ENCODE results near the gene COL24A1. TPM values are rescaled to one million over a fixed set of nuclear protein-coding genes. Genes with fewer than 3 reads are reported as not detected.

The COL24A1 gene
- total RNA-seq, 1 experiment from 2014 or later: 0.35 TPM

GRCh38 chr1:86153836-86154235, 2.7 kb downstream of the COL24A1 start:
- Histone ChIP-seq H2BK120ac (ENCODE audit: low read depth, low read length, poor library complexity, severe bottlenecking) (no peak overlapping the region), H3K56ac (ENCODE audit: insufficient read length, low read depth, low read length) (no peak overlapping the region), H4K5ac (ENCODE audit: insufficient read length, low read depth, low read length) (no peak overlapping the region), H3K79me2 (ENCODE audit: insufficient read depth, low read length) (no peaks in the 10 kb centered on the region), H3K27me3 (ENCODE audit: insufficient read depth, low read length) (peaks cover 24% of the 10 kb centered on the region), H3K9me3 (ENCODE audit: control insufficient read depth, low read depth, low read length) (no peaks in the 10 kb centered on the region), H4K8ac (replicated peaks; ENCODE audit: insufficient read length, low read depth, low read length) (no peak overlapping the region), H2AK5ac (ENCODE audit: insufficient read length, low read length) (no peak overlapping the region), H3K23ac (ENCODE audit: insufficient read length, low read depth, low read length) (no peak overlapping the region), H2AFZ (ENCODE audit: low read length) (no peak overlapping the region), H2BK12ac (ENCODE audit: insufficient read length, low read depth, low read length) (no peak overlapping the region), H2BK15ac (ENCODE audit: low read depth, low read length) (no peak overlapping the region), H3K9ac (ENCODE audit: extremely low read depth, insufficient read length, low read length) (no peak overlapping the region), H3K4me2 (ENCODE audit: insufficient read depth, insufficient read length, low read length) (no peak overlapping the region), H4K20me1 (ENCODE audit: control insufficient read depth, insufficient read depth, insufficient read length) (no peaks in the 10 kb centered on the region), H3K4ac (ENCODE audit: low read depth, low read length) (no peak overlapping the region), H3K23me2 (ENCODE audit: insufficient read length, low read depth, low read length, poor library complexity, severe bottlenecking) (peaks cover 16% of the 10 kb centered on the region), H3K79me1 (ENCODE audit: insufficient read depth, low read depth, low read length, poor library complexity, severe bottlenecking) (no peaks in the 10 kb centered on the region), H2BK20ac (ENCODE audit: low read depth, low read length, poor library complexity, severe bottlenecking) (no peak overlapping the region), H3T11ph (ENCODE audit: low read length) (no peak overlapping the region), H4K91ac (ENCODE audit: insufficient read length, low read depth, low read length) (no peak overlapping the region), H3K14ac (ENCODE audit: insufficient read depth, low read length) (no peak overlapping the region), H3K27ac (ENCODE audit: insufficient read length, low read depth, low read length) (no peak overlapping the region), H3K18ac (ENCODE audit: insufficient read length, low read depth, low read length) (no peak overlapping the region), H2BK5ac (ENCODE audit: insufficient read length, low read length) (no peak overlapping the region), H3K4me1 (ENCODE audit: insufficient read depth, low read length) (peaks cover 2% of the 10 kb centered on the region; the same call in 1 of the 2 replicates)
- Mint-ChIP-seq H3K4me1 (peaks cover 14 to 22% of the 10 kb centered on the region in 2 experiments; a peak in 3 of 4 replicates), H3K36me3 (ENCODE audit: insufficient read depth in 1 of 3, low read depth in 3 of 3) (no peaks in the 10 kb centered on the region), H3K27ac (no peak overlapping the region), H3K27me3 (ENCODE audit: low read depth) (peaks cover 73% of the 10 kb centered on the region), H3K9me3 (peaks cover 0 to 4% of the 10 kb centered on the region in 2 experiments; a peak in 1 of 5 replicates), H3K4me3 (no peak overlapping the region)
- no peak for TF ChIP-seq CTCF (conservative IDR thresholded peaks at IDR 0.05)
- DNase-seq: no peak
- WGBS (ENCODE audit: extremely low coverage, insufficient read length, low lambda C conversion rate): no CpG with 5 or more reads among the region's 6 CpGs
